SK-N-SH treated with all-trans-retinoic acid at 6 μM for 48 hours (cell line): ENCODE data around the gene KHSRP.

Source experiments
- ARNTL ChIP-seq: fragments of 450-650 bp; formaldehyde crosslinking; IDR thresholded peaks from 2 replicates; pipeline ENCODE4 v1.5.0; 2020; ENCODE audit warnings: low read depth, mild to moderate bottlenecking, moderate library complexity, borderline replicate concordance
- CSDC2 ChIP-seq: fragments of 250-450 bp; sonication (Bioruptor Pico); IDR thresholded peaks from 2 replicates; pipeline ENCODE4 v1.5.0; 2020; ENCODE audit warnings: mild to moderate bottlenecking, moderate library complexity
- CSRNP3 ChIP-seq: fragments of 250-450 bp; sonication (Bioruptor Pico); IDR thresholded peaks from 2 replicates; pipeline ENCODE4 v1.5.1; 2021; ENCODE audit warnings: mild to moderate bottlenecking, moderate library complexity
- GLIS3 ChIP-seq: fragments of 250-450 bp; sonication (Bioruptor Pico); IDR thresholded peaks from 2 replicates; pipeline ENCODE4 v1.5.0; 2020; ENCODE audit warnings: mild to moderate bottlenecking, moderate library complexity
- OSR1 ChIP-seq: fragments of 250-450 bp; sonication (Bioruptor Pico); IDR thresholded peaks from 2 replicates; pipeline ENCODE4 v1.8.0; 2022; ENCODE audit warnings: moderate library complexity, mild to moderate bottlenecking, inconsistent platforms
- PPARA ChIP-seq: fragments of 250-450 bp; sonication (Bioruptor Pico); IDR thresholded peaks from 2 replicates; pipeline ENCODE4 v1.5.0; 2020; ENCODE audit warnings: mild to moderate bottlenecking, borderline replicate concordance
- RARB ChIP-seq: fragments of 250-450 bp; sonication (Bioruptor Pico); IDR thresholded peaks from 2 replicates; pipeline ENCODE4 v1.8.0; 2021; ENCODE audit warnings: mild to moderate bottlenecking, moderate library complexity
- TOX ChIP-seq: fragments of 250-450 bp; sonication (Bioruptor Pico); IDR thresholded peaks from 2 replicates; pipeline ENCODE4 v1.8.0; 2021; ENCODE audit warnings: mild to moderate bottlenecking, moderate library complexity, borderline replicate concordance
- ZFP3 ChIP-seq: fragments of 250-450 bp; sonication (Bioruptor Pico); IDR thresholded peaks from 2 replicates; pipeline ENCODE4 v1.5.0; 2020; ENCODE audit warnings: mild to moderate bottlenecking, moderate library complexity
- ZFP30 ChIP-seq: fragments of 450-650 bp; formaldehyde crosslinking; IDR thresholded peaks from 2 replicates; pipeline ENCODE4 v1.5.0; 2022; ENCODE audit warnings: mild to moderate bottlenecking, moderate library complexity
- ZNF565 ChIP-seq: fragments of 450-650 bp; formaldehyde crosslinking; conservative IDR thresholded peaks from 2 replicates; pipeline ENCODE4 v1.5.0; 2020; ENCODE audit warnings: low read depth, mild to moderate bottlenecking, moderate library complexity
- ZNF8 ChIP-seq: fragments of 450-650 bp; formaldehyde crosslinking; IDR thresholded peaks from 2 replicates; pipeline ENCODE4 v1.5.0; 2020; ENCODE audit warnings: mild to moderate bottlenecking, moderate library complexity
- TF ChIP-seq, protein P1 (sequence below): fragments of 250-450 bp; sonication (Bioruptor Pico); IDR thresholded peaks from 2 replicates; pipeline ENCODE4 v1.8.0; 2020; ENCODE audit warnings: mild to moderate bottlenecking, moderate library complexity, borderline replicate concordance
- TF ChIP-seq, protein P2 (sequence below): fragments of 250-450 bp; sonication (Bioruptor Pico); IDR thresholded peaks from 2 replicates; pipeline ENCODE4 v1.5.0; 2020; ENCODE audit warnings: mild to moderate bottlenecking, moderate library complexity

DNA sequence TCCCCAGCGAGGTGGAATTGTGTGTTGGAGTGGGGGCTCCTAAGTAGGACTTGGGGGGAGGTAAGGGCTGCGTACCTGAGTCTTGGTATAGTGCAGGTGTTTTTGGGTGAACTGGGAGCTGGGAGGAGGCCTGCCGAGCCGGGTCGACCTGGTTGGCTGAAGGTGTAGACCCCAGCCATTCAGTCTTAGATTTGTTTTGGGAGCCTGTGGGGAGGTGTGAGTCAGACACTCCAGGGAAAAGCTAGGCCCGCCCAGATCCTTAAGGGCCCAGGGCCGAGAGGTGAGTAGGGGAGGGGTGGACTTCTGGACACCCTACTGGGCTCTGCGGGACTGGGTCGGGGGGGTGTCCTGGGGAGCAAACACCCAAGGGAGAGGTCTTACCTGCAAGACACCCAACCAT, 40.4 kb upstream of the KHSRP start:
- TF ChIP-seq ZFP30 (CRISPR knock-in tag): no peak
- TF ChIP-seq, protein P1, sequence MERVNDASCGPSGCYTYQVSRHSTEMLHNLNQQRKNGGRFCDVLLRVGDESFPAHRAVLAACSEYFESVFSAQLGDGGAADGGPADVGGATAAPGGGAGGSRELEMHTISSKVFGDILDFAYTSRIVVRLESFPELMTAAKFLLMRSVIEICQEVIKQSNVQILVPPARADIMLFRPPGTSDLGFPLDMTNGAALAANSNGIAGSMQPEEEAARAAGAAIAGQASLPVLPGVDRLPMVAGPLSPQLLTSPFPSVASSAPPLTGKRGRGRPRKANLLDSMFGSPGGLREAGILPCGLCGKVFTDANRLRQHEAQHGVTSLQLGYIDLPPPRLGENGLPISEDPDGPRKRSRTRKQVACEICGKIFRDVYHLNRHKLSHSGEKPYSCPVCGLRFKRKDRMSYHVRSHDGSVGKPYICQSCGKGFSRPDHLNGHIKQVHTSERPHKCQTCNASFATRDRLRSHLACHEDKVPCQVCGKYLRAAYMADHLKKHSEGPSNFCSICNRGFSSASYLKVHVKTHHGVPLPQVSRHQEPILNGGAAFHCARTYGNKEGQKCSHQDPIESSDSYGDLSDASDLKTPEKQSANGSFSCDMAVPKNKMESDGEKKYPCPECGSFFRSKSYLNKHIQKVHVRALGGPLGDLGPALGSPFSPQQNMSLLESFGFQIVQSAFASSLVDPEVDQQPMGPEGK: no peak
- no peak for TF ChIP-seq CSDC2 (CRISPR knock-in tag)
- TF ChIP-seq ARNTL (CRISPR knock-in tag): no peak
- TF ChIP-seq ZNF565 (CRISPR knock-in tag): no peak
- no peak for TF ChIP-seq RARB (CRISPR knock-in tag)
- no peak for TF ChIP-seq ZNF8
- TF ChIP-seq CSRNP3: no peak
- TF ChIP-seq, protein P2, sequence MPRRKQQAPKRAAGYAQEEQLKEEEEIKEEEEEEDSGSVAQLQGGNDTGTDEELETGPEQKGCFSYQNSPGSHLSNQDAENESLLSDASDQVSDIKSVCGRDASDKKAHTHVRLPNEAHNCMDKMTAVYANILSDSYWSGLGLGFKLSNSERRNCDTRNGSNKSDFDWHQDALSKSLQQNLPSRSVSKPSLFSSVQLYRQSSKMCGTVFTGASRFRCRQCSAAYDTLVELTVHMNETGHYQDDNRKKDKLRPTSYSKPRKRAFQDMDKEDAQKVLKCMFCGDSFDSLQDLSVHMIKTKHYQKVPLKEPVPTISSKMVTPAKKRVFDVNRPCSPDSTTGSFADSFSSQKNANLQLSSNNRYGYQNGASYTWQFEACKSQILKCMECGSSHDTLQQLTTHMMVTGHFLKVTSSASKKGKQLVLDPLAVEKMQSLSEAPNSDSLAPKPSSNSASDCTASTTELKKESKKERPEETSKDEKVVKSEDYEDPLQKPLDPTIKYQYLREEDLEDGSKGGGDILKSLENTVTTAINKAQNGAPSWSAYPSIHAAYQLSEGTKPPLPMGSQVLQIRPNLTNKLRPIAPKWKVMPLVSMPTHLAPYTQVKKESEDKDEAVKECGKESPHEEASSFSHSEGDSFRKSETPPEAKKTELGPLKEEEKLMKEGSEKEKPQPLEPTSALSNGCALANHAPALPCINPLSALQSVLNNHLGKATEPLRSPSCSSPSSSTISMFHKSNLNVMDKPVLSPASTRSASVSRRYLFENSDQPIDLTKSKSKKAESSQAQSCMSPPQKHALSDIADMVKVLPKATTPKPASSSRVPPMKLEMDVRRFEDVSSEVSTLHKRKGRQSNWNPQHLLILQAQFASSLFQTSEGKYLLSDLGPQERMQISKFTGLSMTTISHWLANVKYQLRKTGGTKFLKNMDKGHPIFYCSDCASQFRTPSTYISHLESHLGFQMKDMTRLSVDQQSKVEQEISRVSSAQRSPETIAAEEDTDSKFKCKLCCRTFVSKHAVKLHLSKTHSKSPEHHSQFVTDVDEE (CRISPR knock-in tag): no peak
- no peak for TF ChIP-seq PPARA (CRISPR knock-in tag)
- TF ChIP-seq OSR1 (CRISPR knock-in tag): no peak
- TF ChIP-seq GLIS3 (CRISPR knock-in tag): no peak
- TF ChIP-seq ZFP3 (CRISPR knock-in tag): no peak
- no peak for TF ChIP-seq TOX (CRISPR knock-in tag)
